Muscle of leg (tissue), 11 donors: ENCODE data around the gene OR5AK2. TPM values are rescaled to one million over a fixed set of nuclear protein-coding genes. Genes with fewer than 3 reads are reported as not detected.

Source experiments
- DNase-seq: peaks from one replicate; pipeline ENCODE4 v3.0.0; 2013
- H3K27ac ChIP-seq: one replicate; pipeline ENCODE4 v1.5.1; 2013; ENCODE audit warnings: mild to moderate bottlenecking, low read length, control low read depth
- H3K27me3 ChIP-seq: one replicate; pipeline ENCODE4 v1.6.1; 2013; ENCODE audit warnings: low read length; ENCODE audit not compliant: control insufficient read depth, insufficient read depth
- H3K36me3 ChIP-seq: one replicate; pipeline ENCODE4 v1.6.1; 2013; ENCODE audit warnings: low read length; ENCODE audit not compliant: control insufficient read depth, insufficient read depth
- H3K4me1 ChIP-seq: one replicate; pipeline ENCODE4 v1.6.1; 2013; ENCODE audit warnings: low read length; ENCODE audit not compliant: control insufficient read depth, insufficient read depth
- H3K4me3 ChIP-seq: one replicate; pipeline ENCODE4 v1.5.1; 2013; ENCODE audit warnings: low read length, control low read depth
- H3K9me3 ChIP-seq: replicated peaks from 2 replicates; pipeline ENCODE4 v1.6.1; 2013; ENCODE audit warnings: low read depth, low read length; ENCODE audit not compliant: control insufficient read depth
- WGBS: methylation state at CpG from one replicate; pipeline ENCODE4 v1.1.5; 2013; ENCODE audit warnings: missing lambda C conversion rate; ENCODE audit not compliant: insufficient coverage; 5-methylcytosine and 5-hydroxymethylcytosine counted together
- polyA plus RNA-seq, 8 donors: library from polyadenylated mRNA; unstranded; fragments of 120-200 nt; gene quantifications; one replicate each; pipeline versions ENCODE4 v1.2.1 to v1.2.3, GENCODE V29; 2013; ENCODE audit warnings: inconsistent platforms in 1 of 8, low replicate concordance in 1 of 8; ENCODE audit not compliant: insufficient read length in 8 of 8, insufficient read depth in 1 of 8
- total RNA-seq: library from RNA; stranded (reverse); fragments of 120-200 nt; gene quantifications from one replicate; pipeline ENCODE4 v1.2.4, GENCODE V29; 2013

OR5AK2 gene
- total and polyA plus RNA-seq, 9 donors: not detected

GRCh38 chr11:56994532-56994931 is 5.8 kb downstream of the OR5AK2 start:
- no peaks in the 10 kb centered on the region for H3K4me1 ChIP-seq
- DNase-seq: no peak
- H3K9me3 ChIP-seq: peaks cover 24% of the 10 kb centered on the region
- no peak overlapping the region for H3K27ac ChIP-seq
- no peaks in the 10 kb centered on the region for H3K36me3 ChIP-seq
- H3K27me3 ChIP-seq: no peaks in the 10 kb centered on the region
- no peak overlapping the region for H3K4me3 ChIP-seq

GRCh38 chr11:57001674-57002401 is 13.1 kb downstream of the OR5AK2 start:
- no peak for DNase-seq
- H3K27me3 ChIP-seq: no peaks in the 10 kb centered on the region
- peaks cover 25% of the 10 kb centered on the region for H3K9me3 ChIP-seq
- H3K4me1 ChIP-seq: no peaks in the 10 kb centered on the region
- H3K27ac ChIP-seq: no peak overlapping the region
- 52% methylated on average over 3 of the region's 14 CpGs for WGBS
- H3K4me3 ChIP-seq: no peak overlapping the region
- H3K36me3 ChIP-seq: no peaks in the 10 kb centered on the region

- H3K4me1 ChIP-seq: no peaks in the 10 kb centered on the region
- H3K4me3 ChIP-seq: no peak overlapping the region
- no peak for DNase-seq
- no peaks in the 10 kb centered on the region for H3K27me3 ChIP-seq
- no peaks in the 10 kb centered on the region for H3K9me3 ChIP-seq
- H3K36me3 ChIP-seq: no peaks in the 10 kb centered on the region
- no CpG with 5 or more reads among the region's 3 CpGs for WGBS
- no peak overlapping the region for H3K27ac ChIP-seq
Measured at GRCh38 chr11:57008373-57008772, 19.7 kb downstream of the OR5AK2 start.

- Histone ChIP-seq H3K4me1 (no peaks in the 10 kb centered on the region), H3K9me3 (no peaks in the 10 kb centered on the region), H3K27me3 (no peaks in the 10 kb centered on the region), H3K36me3 (no peaks in the 10 kb centered on the region), H3K4me3 (no peak overlapping the region), H3K27ac (no peak overlapping the region)
- no CpG with 5 or more reads among the region's 2 CpGs for WGBS
- no peak for DNase-seq
Measured at GRCh38 chr11:57015679-57016078, 27.0 kb downstream of the OR5AK2 start.

- no peaks in the 10 kb centered on the region for H3K27me3 ChIP-seq
- no peak overlapping the region for H3K4me3 ChIP-seq
- no peaks in the 10 kb centered on the region for H3K9me3 ChIP-seq
- H3K4me1 ChIP-seq: no peaks in the 10 kb centered on the region
- no peak overlapping the region for H3K27ac ChIP-seq
- H3K36me3 ChIP-seq: no peaks in the 10 kb centered on the region
- WGBS: no CpG with 5 or more reads among the region's 2 CpGs
- no peak for DNase-seq
Measured at GRCh38 chr11:57031556-57031955, 42.8 kb downstream of the OR5AK2 start.

Other genes with a start within 250 kb of the OR5AK2 start
- gene OR9G4, start 240.2 kb upstream of the OR5AK2 start, total RNA-seq: not detected
- gene OR9G4, start 240.2 kb upstream of the OR5AK2 start, polyA plus RNA-seq: not detected
- 0.31 TPM for gene LRRC55, start 193.0 kb downstream of the OR5AK2 start, total RNA-seq
- gene LRRC55, start 193.0 kb downstream of the OR5AK2 start, polyA plus RNA-seq: 1 to 10 TPM in 3 of 8 donors, under 1 TPM in 5; 0.82 to 1.7 (median 0.91) TPM
- gene APLNR, start 248.3 kb downstream of the OR5AK2 start, total RNA-seq: 43.2 TPM
- 100 to 1,000 TPM in 4 of 8 donors, 10 to 100 TPM in 4; 80.8 to 113 (median 97.2) TPM for gene APLNR, start 248.3 kb downstream of the OR5AK2 start, polyA plus RNA-seq